HG02852 (cell line): Measurements from ENCODE around the gene TMEM255B.

Experiments used
- ATAC-seq: cut with Tn5 transposase; IDR thresholded peaks from one replicate; pipeline ENCODE4 v1.9.1; 2021; ENCODE audit warnings: mild to moderate bottlenecking, moderate library complexity; ENCODE audit not compliant: unreplicated experiment

Gene TMEM255B

DNA sequence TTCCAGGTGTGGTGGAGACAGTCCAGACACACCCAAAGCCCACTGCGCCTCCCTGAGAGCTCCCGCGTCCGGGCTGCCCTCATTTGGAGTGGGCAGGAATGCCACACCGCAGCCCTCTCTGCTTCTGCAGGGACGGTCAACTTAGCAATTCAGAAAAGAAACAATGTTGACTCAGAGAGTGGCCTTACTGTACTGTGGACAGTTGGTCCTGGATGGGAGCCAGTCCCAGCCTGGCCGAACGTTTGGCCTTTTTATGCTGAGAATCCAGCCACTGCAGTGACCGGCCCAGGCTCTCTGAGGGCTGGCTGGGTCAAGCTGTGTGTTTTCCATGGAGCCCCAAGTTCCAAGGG, 97.7 kb downstream of the TMEM255B start:
- no peak for ATAC-seq

DNA sequence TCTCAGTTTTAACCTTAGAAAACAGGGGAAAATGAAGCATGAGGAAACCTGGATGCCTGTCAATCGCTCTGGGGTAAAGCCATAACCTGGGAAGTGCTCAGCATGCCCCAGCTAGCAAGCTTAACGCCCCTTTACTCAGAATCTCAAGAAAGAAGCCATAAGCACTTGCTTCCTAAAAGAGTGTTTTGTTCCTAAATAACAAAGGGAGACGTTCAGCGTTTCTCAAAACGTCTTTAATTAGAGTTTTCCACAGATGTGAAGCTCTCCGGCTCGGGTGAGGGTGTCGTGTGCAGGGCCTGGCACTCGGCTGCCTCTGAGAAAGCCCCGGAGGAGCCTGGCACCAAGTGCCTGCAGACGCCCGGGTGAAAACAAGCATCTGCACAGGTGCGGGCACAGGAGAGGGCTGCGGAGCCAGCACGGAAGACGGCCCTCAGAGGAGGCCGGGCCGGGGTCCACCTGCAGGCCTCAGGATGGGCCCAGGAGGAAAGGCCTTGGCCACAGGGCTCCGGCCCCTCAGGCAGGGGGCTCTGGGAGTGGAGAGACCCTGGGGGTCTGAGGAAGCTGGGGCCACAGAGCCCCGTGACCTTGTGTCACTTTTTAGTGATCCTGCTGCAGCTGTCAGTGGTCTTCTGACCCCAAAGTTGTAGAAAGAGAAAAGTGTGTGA, 98.6 kb downstream of the TMEM255B start:
- no peak for ATAC-seq

DNA sequence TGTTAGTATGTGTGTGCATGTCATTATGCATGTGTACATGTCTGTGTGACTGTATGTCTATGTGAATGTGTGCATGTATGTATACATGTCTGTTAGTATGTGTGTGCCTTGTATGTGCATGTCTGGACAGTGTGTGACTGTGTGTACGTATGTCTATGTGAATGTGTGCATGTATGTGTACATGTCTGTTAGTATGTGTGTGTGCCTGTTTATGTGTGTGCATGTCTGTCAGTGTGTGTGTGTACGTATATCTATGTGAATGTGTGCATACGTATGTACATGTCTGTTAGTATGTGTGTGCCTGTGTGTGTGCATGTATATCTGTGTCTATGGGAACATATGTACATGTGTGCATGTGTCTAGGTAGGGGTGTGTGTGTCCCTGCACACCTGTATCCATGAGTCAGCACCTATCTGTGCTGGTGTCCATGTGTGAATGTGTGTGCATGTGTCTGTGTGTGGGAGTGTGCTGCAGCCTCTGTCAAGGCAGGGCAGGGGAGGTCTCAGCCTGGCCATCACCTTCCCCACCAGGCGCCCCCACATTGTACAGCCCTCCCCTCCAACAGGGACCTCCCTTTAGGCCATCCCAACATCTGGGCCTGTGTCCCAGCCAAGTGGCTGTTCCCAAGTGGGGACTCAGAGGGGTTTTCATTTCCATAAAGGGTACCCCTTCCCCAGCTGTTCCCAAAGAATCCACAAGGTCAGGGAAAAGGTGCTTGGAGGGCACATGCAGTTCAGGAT, 100.5 kb downstream of the TMEM255B start:
- ATAC-seq = no peak

DNA sequence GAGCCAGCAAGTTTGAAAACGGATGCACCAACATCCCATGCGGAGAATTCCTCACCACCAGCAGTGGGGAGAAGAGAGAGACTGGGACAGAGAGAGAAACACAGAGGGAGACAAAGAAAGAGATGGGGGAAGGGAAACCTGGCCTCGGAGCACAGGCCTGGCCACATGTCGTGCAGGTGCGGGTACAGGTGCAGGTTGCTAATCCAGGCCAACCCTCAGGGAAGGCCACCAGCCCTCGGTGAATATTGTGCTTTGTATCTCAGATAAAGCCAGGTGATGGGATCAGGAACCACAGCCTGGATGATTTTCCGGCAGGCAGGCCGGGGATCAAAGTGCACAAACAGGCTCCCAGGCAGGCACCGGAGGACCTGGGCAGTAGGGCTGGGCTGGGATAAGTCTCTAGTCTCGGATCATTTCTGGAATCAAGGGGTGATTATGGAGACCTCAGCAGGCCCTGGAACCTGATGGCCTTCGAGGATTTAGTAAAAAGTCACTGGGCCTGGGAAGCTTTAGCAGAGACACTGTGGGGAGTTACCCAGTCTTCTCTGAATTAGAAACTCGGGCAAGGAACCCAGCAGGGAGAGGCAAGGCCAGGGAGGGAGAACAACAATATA, 101.1 kb downstream of the TMEM255B start:
- ATAC-seq = no peak

DNA sequence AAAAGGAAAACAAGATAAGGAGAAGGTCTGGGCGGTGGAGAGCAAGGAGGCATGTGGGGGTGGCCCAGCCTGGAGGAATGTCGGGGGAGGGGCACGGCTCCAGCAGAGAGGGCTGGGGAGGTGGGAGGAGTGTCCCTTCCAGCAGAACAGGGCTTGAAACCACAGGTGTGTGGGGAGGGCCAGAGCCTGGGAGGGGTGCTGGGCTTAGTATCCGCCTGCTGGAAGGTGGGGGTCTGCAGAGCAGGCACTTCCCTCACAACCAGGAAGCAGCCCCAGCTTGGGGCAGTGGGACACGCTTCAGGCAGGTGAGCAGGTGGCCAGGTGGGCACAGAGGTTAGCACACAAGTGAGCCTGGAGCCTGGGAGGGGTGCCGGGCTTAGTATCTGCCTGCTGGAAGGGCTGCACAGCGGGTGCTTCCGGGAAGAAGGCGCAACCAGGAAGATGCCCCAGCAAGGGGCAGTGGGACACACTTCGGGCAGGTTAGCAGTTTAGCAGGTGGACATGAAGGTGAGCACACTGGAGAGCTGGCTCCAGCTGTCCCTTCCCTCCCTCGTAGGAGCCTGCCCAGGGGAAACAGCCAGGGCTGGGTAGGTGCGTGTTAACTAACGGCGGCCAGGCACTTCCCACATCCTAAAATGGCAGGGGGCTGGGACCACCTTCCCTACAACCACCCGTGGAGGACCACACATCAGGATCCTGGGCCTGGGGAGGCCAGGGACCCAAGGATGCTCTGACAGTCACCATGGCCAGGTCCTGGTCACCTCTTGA, 101.8 kb downstream of the TMEM255B start:
- no peak for ATAC-seq

DNA sequence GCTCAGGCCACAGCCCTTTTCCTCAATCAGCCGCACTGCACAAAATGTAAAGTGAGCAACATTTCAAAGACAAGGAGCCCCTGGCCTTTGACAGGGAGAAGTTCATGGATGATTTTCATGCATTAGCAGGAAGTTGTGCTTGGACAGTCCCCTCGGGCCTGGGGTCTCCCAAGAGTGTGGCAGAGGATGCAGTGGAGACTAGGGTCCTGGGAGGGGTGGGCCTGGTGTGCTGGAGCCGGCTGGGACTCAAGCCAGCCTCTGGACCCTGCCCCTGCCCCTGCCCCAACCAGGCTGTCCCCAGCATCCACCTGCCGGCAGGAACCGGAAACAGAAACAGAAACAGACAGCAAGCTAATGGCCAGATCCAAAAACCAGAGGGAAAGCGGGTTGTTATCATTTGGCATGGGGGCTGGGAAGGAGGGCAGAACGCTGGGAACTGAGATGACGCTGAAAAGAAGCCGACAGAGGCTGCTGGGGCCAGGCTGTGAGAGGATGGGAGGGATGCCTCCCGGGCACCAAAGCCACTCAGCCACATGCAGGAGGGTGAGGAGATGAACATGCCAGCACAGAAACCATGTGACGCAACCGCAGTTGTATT, 102.5 kb downstream of the TMEM255B start:
- no peak for ATAC-seq

DNA sequence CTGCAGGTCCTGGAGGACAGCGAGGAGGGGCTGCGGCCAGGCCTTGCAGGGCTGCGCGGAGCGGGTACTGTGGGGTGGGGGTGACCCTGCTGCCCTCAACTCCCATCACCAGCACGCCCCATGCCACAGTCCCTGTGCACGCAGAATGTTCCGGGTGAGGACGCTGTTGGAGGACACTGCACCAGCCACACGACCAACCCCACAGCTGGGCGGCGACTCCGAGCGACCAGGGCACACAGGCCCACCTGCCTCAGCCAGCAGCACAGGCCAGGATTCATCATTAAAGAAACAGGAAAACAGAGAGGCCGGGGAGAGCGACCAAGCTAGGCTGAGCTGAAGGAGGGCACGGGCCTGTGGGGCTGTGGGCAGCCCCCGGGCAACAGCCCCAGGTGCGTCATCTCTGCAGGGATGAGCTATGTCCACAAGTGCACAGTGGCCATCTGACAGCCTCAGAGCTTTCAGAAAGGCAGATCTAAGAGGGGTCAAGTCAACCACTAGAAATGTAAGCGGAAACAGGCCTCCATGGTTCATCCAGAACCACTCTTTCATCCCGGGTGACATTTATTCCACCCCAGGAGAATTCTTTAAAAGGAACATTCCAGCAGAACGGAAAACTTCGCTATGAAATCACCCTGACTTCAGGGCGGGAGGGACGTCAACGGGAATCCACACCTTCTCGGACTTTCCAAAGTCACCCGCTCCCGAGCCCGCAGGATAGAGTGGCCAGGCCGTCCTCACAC, 103.3 kb downstream of the TMEM255B start:
- ATAC-seq = no peak

DNA sequence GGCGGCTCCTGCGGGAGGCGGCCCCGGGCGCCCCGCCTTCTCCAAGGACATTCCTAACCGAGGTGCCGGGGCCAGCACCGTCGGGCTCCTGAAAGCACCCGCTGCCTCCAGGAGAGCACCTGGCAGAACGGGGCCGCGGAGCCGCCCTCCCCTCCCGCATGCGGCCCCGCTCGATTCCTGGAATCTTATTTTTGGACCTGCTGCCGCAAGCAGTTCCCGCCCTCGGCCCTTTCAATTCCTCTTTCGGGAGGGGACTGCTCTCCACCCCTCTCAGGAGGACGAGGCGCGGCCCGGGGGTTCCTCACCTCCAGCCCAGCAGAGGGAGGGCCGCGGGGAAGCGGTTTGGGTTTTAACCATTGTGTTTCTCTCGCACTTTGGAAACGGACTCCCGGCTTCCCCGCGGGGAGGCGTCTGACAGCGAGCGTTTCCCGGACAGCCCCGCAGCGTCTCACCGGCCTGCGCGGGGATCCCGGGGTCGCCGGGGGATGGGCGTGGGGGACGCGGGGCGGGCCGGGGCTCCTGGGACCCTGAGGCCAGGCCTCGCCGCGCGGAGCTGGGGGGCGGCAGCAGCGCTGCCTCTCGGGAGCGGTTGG, 104.0 kb downstream of the TMEM255B start:
- no peak for ATAC-seq

DNA sequence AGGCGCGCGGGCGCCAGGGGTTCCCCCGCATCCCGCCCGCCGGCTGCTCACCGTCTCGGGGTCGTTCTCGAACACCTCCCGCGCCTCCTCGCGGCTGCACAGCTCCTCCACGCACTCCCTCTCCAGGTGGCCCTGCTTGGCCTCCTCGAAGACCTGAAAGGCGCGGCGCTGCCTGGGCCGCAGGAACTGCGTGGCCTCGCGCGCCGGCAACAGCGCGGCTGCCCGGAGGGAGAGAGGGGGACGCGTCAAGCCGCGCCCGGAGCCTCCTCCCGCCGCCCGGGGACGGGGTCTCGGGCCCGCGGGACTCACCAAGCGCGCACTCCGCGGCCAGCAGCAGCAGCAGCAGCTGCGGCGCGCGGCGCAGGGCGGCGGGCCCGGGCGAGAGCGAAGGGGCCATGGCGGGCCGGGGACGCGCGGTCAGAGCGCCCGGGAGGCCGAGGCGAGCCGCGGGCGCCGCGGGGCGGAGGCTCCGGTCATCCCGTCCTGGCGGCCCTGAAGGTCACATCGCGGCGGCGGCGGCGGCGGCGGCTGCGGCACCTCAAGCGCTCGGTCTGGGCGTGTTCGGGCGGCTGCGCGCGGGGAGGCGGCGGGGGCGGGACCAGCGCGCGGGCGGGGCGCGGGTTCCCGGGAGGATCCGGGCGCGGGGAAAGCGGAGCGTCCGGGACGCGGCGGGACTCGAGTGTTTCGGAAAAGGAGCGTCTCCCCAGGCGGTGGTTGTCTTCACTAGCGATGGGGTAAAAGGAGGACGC, 104.7 kb downstream of the TMEM255B start, which contains the start of gene GAS6:
TSS of gene GAS6 (minus strand) at position 553 of the 749 bp plus-strand sequence. CDS start at position 397, 156 bp downstream.
- no peak for ATAC-seq

DNA sequence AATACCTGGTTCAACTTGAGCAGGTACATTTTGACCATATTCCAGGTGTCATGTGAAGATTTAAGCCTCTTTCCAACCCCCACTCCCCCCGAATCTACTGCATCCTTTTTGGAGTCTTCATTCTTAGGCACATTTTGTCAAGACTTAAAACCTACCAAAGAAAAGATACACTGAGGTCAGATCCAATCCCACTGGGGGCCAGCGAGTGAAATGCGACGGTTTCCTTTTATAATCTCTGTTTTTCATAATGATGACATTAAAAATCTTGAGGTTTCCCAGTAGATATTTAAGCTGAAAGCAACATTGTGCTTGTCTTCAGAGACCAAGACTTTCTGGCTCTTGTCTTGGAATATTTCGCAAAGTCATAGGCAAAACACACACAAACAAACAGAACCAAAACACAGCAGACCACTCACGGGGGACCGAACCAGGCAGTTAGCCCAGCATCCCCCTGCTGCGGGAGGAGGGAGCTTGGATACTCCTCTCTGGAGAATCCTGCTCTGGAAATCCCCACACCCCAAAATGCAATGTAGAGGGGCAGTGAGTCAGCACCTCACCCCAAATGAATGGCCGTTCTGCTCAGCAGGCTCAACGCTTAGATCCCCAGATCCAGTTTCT, 105.4 kb downstream of the TMEM255B start:
- ATAC-seq = no peak

DNA sequence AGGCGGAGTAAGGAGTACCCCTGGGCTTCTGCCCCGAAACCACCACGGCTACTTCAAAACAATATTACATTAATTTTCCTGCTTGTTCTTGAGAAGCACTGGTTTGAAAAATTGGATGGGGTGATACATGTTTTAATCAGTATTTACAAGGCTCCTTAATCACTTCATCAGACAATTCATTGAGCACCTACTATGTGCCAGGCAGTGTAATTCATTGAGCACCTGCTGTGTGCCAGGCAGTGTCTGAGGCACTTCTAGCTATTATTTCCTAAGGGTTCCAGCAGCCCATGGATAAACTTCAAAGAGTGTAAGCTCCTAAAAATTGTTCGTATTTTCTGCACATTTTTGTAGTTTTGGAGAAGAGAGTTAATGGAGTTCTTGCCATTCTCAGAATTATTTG, 106.4 kb downstream of the TMEM255B start:
- no peak for ATAC-seq
